Activated CD8-positive, alpha-beta memory T cell treated with anti-CD3 and anti-CD28 coated beads for 36 hours (primary cell): ENCODE data around the gene ERF. TPM values are rescaled to one million over a fixed set of nuclear protein-coding genes. Genes with fewer than 3 reads are reported as not detected.

Source experiments
- CTCF ChIA-PET: fragments of 350-600 bp; sonication (Branson Sonifier 250); formaldehyde crosslinking; loops from one replicate; lab custom pipeline; 2021; ENCODE audit warnings: antibody characterized with exemption; lab: Charles Lee
- POLR2A ChIA-PET: fragments of 350-600 bp; sonication (Branson Sonifier 250); formaldehyde crosslinking; loops from one replicate; lab custom pipeline; 2021; ENCODE audit warnings: antibody characterized with exemption; lab: Charles Lee
- total RNA-seq, 2 experiments: library from RNA; stranded (reverse); gene quantifications; one replicate each; pipeline ENCODE4 v1.2.3, GENCODE V29; 2021

Gene ERF
- total RNA-seq, 2 experiments from 2014 or later = 70.0 to 70.8 TPM

DNA sequence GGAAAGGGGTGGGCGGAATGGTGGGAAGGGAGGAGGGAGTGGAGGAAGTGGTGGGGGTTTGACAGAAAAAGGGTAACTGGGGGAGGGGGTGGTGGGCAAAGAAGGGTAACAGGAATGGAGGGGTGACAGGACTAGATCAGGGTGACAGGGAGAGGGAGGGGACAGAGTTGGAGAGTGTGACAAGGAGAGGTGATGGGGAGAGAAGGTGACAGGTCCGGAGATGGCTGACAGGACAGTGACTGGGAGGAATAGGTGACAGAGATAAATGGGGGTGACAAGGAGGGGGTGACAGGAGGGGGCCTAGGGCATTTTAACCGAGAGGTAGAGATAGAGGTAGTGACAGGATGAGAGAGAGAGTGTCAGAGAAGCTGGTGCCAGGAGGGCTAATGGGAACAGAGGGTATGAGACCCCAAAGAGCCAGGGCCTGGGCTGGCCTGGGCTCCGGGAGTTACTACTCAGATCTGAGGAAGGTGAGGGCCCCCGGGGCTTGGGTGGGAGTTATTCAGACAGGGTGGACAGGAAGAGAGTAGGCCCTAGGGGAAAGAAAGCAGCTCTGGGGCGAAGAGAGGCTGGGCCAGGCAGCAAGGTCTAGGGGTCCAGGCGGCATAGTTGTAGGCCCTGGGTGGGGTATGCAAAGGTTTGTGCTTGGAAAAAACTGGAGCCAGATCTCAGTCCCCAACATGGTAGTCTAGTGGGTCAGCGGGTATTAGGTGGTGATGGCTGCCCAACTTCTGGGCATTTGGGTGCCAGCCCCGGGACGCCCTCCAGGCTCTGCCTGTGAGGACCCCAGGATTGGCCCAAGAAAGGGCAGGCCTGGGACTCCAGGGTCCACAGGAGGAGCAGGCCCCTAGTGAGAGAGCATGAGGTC, 14.8 kb upstream of the ERF start:
- CTCF ChIA-PET = interaction anchor here (0.5 to 3.2 kb wide), 5 partner anchors 9 to 150 kb away, joined by 3 to 31 read pairs (median 4); partner anchors contain the start of gene POU2F2
- POLR2A ChIA-PET = interaction anchor here (0.5 to 1.7 kb wide), 6 partner anchors 10 to 1995 kb away, joined by 3 to 12 read pairs (median 4); partner anchors contain the start of gene GSK3A

DNA sequence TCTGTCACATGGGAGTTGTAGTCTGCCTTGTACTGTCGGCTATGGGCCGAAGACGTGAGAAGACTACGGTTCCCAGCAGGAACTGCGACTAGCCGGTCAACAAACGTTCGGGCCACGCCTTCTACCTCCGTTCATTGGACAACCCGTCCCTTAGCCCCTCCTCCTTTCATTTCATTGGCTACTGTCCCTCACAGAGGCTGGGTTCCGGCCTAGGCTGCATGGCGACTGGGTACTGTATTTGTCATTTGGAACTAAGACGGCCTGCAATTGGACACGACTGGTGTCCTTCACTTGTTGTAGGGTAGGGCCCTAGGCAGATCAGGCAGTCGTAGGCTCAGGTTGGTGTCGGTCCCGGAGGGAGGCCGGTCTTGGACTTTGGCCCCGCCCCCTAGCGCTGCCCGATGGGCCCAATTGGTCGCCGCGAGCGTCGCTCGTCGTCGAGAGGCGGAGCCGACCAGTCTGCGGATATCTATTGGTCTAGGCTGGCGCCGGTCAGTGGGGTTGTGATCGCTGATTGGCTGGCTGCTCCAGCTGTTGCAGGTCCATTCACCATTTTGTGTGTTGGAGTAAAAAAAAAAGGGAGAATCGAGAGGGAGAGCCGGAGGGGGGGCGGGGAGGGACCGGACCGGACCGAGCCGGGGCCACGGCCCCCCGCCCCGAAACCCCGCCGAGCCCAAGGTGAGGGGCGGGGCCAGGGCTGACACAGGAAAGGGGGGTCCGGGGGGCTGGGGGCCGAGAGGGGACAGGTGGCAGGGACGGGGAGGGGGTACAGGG, 14.0 kb upstream of the ERF start, which contains the start of gene CIC:
CIC (plus strand) TSS at position 549 of the 774 bp plus-strand sequence. CDS start 2,532 bp downstream, outside the sequence.
- ChIA-PET POLR2A (interaction anchor here (0.6 kb wide), 1 partner anchor 65 kb away, joined by 3 read pairs; no protein-coding TSS in a partner anchor), CTCF (interaction anchor here (0.5 to 3.2 kb wide), 2 partner anchors 10 to 149 kb away, joined by 4 to 31 read pairs; no protein-coding TSS in a partner anchor)

DNA sequence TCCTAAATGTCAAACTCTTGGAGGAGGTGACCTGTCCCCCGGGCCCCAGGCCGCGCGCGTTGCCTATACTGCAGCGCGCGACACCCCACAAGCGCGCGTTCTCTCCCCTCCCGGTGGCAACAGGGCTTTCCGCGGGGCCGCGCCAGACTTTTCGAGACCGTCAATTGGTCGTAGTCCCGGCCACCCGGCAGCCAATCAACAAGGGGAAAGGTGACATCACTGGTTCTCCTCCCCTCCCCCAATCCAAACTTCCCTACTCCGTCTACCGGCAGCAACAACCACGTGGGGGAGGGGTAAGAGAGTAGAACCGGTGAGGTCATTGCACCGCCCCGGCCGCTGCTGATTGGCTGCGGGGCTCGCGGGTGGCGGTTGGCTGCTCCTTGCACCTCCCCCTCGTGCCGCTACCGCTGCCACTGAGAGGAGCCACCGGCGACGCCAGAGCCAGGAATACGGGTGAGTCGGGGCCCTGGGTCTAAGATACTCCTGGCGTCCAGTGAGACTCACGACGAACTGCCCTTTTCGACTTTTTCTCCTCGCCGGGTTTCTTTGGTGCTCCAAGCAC, 13.3 kb upstream of the ERF start:
- POLR2A ChIA-PET = interaction anchor here (1.2 to 1.4 kb wide), 2 partner anchors 11 to 12 kb away, joined by 4 read pairs; no protein-coding TSS in a partner anchor
- CTCF ChIA-PET = interaction anchor here (2.6 kb wide), 1 partner anchor 11 kb away, joined by 6 read pairs; no protein-coding TSS in a partner anchor

DNA sequence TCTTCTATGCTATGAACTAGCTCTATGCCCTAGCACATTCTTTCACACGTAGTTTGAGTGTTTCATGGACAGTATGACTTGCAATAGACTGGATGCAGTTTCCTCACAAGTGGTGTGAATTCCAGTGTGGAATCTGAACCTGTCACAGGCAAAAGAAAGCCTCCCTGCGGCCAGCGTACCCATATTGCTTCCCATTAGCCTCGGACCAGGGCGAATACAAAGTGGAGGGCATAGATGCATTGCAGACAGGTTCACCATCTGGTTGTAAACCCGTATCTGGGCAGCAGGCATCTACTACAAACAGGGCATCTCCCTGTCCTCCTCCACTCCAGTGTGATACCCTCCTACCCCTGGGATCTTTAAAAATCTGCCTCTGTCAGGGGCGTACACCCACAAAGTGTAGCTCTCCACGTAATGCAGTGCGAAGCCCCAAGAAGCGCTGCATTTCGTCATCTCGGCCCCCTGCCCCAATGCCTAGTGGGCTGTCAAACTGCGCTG, 12.8 kb upstream of the ERF start:
- POLR2A ChIA-PET = interaction anchor here (1.2 to 1.4 kb wide), 2 partner anchors 12 kb away, joined by 4 read pairs; no protein-coding TSS in a partner anchor
- CTCF ChIA-PET = interaction anchor here (1.4 to 2.6 kb wide), 2 partner anchors 12 to 17 kb away, joined by 4 to 6 read pairs; no protein-coding TSS in a partner anchor

DNA sequence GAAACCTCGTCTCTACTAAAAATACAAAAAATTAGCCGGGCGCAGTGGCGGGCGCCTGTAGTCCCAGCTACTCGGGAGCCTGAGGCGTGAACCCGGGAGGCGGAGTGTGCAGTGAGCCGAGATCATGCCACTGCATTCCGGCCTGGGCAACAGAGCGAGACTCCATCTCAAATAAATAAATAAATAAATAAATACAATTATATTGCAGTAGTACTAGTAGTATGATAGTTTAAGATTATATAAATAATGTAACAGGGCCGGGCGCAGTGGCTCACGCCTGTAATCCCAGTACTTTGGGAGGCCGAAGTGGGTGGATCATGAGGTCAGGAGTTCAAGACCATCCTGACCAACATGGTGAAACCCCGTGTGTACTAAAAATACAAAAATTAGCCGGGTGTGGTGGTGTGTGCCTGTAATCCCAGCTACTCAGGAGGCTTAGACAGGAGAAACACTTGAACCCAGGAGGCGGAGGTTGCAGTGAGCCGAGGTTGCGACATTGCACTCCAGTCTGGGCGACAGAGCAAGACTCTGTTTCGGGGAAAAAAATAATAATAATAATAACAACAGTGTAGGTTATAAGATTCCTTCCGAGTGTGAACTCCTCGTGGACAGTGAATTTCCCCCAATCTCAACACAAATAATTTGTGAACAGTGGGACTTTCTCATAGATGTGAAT, 12.1 kb upstream of the ERF start:
- CTCF ChIA-PET = interaction anchor here (1.4 to 2.6 kb wide), 2 partner anchors 12 to 18 kb away, joined by 4 to 6 read pairs; no protein-coding TSS in a partner anchor

DNA sequence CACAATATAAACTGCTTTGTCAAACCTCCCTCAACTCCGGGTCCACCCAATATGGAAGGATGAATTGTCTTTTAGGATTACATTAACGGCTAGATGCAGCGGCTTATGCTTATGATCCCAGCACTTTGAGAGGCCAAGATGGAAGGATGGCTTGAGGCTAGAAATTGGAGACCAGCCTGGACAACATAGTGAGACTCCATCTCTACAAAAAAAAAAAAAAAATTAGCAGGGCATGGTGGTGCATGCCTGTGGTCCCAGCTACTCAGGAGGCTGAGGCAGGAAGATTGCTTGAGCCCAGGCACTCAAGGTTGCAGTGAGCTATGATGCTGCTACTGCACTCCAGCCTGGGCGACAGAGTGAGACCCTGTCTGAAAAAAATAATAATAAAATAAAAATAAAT, 11.2 kb upstream of the ERF start:
- CTCF ChIA-PET = interaction anchor here (1.1 to 2.6 kb wide), 3 partner anchors 13 to 19 kb away, joined by 3 to 6 read pairs (median 4); no protein-coding TSS in a partner anchor
- POLR2A ChIA-PET = interaction anchor here (0.6 kb wide), 1 partner anchor 14 kb away, joined by 3 read pairs; no protein-coding TSS in a partner anchor

More for the DNA sequence above, 12.1 kb upstream of the ERF start:
- POLR2A ChIA-PET = interaction anchor here (0.6 to 1.4 kb wide), 3 partner anchors 11 to 13 kb away, joined by 3 to 4 read pairs (median 4); no protein-coding TSS in a partner anchor

DNA sequence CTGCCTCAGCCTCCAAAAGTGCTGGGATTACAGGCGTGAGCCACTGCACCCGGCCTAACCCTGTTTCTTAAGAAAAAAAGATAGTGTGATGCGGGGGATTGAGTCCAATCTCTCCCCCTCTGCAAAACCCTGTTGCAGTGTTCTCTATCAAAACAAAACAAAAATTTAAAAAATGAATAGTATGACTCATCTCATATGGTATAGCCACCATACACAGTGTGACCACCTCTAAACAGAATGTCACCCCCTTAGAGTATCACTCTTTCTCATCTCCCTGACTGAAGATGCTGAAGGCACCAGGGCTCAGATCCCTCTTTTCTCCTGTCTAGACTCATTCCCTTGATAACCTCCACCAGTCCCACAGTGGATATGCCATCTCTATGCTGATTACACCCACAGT, 6.8 kb upstream of the ERF start:
- CTCF ChIA-PET = interaction anchor here (1.4 to 2.0 kb wide), 2 partner anchors 15 kb away, joined by 3 to 5 read pairs; no protein-coding TSS in a partner anchor
- POLR2A ChIA-PET = no interaction called here

DNA sequence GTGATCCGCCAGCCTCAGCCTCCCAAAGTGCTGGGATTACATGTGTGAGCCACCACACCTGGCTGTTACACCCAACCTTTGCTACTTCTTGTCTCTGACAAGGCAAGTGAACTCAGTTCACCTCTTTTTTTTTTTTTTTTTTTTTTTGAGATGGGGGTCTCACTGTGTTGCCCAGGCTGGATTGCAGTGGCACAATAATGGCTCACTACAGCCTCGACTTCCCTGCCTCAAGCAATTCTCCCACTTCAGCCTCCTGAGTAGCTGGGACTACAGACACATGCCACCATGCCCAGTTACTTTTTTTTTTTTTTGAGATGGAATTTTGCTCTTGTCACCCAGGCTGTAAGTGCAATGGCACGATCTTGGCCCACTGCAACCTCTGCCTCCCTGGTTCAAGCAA, 2.9 kb upstream of the ERF start:
- ChIA-PET CTCF (interaction anchor here (0.7 to 1.4 kb wide), 2 partner anchors 22 to 39 kb away, joined by 3 to 5 read pairs; no protein-coding TSS in a partner anchor), POLR2A (interaction anchor here (0.6 to 1.0 kb wide), 4 partner anchors 9 to 864 kb away, joined by 3 to 9 read pairs (median 4); no protein-coding TSS in a partner anchor)

DNA sequence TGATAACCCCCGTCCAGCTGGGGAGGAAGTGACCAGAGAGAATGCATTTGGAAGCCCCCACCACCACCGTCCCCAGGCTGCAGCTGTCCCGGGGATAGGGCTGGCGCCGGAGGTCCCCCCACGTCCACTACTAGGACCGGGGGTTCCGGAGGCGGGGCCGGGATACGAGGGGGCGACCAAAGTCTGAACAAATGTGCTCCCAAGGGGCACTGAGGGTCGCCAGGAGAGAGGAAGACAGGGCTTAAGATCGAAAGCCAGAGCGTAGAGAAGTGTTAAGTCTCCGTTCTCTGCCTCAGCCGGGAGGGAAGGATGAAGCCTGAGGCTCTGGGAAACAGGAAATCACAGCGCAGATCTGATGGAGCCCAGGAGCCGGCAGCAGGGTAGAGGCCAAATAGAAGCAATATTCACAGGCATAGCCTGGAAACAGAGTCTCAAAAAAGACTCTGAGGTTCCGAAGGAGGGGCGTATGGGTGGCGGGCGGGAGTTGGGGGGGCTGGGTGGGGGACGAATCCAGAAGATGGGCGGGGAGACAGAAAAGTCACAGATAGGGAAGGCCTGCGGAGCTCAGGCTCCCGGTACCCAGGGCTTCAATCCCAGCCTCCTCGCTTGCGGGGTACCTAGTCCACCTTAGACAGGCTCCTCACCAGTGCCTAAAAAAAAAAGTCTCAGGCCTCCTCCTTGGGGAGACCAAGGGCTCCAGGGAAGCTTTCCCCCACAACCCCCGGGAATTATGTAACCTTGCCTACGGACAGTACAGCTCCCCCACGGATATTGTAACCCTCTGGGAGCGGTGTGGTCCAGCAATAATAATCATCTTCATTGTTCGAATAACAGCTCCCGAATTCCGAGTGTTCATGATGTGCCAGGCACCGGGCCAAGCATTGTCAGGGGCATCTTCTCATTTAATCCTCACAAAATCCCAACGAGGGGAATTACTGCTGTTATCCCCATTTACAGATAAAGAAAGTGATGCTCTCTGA, 1.1 kb upstream of the ERF start:
- CTCF ChIA-PET = interaction anchor here (0.5 to 1.4 kb wide), 4 partner anchors 11 to 60 kb away, joined by 3 to 4 read pairs (median 3); no protein-coding TSS in a partner anchor
- POLR2A ChIA-PET = interaction anchor here (0.7 to 1.6 kb wide), 3 partner anchors 12 to 32 kb away, joined by 3 to 4 read pairs (median 3); no protein-coding TSS in a partner anchor

DNA sequence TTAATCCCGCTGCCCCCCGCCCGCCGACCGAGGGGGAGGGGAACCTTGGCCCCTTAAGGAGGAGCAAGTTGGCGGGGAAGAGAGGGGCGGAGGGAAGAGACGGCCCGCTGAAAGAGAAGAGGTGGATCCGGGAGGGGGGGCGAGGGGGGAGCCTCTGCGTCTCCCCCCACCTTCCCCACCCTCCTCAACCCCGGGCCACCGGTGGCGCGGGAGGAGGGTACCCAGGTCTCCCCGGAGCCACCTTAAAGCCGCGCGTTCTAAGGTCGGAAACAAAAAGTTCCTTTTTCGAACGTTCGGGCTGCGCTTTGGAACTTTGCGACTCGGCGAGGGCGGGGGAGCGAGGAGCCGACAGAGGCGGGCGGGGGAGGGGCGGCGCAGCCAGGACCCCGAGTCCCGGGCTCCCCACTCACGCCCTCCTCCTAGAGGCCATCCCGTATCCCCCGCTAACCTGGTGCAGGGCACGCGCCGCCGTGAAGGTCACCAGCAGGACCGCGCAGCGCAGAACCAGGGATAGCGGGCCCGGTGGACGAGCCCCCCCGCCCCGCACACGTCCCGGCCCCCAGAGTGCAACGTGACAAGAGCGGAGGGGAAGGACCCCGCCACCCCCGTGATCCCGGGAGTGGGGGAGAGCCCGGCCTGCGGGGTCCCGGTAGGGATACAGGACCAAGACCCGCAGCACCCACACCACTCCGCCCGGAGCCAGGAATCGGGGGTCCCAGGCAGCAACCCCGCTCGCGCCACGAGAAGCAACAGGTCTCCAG, 659 bp downstream of the ERF start:
- POLR2A ChIA-PET = no interaction called here
- CTCF ChIA-PET = interaction anchor here (0.6 kb wide), 1 partner anchor 65 kb away, joined by 3 read pairs; no protein-coding TSS in a partner anchor

DNA sequence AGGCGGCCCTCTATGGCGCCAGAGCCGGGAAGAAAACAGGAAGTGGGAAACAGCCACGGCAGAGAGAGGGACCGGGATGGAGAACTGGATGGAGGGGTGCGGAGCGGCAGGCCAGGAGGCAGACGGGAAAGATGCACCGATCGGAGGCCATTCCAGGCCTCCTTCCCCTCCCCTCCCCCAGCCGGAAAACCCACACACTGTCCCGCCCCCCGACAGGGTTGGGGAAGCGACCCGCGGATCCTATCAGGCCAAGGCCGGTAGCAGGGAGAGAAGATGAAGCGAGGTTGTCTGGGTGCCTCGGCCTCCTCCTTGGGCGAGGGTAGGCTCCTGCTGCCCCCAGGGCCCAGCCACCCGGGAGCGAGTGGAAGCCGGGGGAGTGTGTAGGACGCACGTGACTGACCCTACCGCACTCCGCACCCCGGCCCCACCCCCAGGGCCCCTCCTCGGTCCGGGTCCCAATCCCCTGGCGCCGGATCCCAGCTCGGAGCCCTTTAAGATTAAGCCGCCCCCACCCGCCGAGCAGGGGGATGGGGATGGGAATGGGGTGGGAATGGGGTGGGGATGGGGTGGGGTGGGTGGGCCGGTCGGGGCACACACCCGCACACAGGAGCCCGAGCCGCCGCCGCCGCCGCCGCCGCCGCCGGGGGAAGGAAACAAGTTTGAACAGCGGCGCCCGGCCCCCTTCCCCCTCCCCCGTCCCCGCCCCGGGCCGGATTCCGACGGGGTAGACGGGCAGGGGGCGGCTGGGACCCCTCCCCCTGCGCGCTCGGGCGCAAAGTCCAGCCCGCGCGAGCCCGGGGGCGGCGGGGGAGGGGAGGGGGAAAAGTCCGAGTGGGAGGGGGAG, 1.5 kb downstream of the ERF start:
- CTCF ChIA-PET = interaction anchor here (0.6 kb wide), 1 partner anchor 66 kb away, joined by 3 read pairs; no protein-coding TSS in a partner anchor
- POLR2A ChIA-PET = no interaction called here

DNA sequence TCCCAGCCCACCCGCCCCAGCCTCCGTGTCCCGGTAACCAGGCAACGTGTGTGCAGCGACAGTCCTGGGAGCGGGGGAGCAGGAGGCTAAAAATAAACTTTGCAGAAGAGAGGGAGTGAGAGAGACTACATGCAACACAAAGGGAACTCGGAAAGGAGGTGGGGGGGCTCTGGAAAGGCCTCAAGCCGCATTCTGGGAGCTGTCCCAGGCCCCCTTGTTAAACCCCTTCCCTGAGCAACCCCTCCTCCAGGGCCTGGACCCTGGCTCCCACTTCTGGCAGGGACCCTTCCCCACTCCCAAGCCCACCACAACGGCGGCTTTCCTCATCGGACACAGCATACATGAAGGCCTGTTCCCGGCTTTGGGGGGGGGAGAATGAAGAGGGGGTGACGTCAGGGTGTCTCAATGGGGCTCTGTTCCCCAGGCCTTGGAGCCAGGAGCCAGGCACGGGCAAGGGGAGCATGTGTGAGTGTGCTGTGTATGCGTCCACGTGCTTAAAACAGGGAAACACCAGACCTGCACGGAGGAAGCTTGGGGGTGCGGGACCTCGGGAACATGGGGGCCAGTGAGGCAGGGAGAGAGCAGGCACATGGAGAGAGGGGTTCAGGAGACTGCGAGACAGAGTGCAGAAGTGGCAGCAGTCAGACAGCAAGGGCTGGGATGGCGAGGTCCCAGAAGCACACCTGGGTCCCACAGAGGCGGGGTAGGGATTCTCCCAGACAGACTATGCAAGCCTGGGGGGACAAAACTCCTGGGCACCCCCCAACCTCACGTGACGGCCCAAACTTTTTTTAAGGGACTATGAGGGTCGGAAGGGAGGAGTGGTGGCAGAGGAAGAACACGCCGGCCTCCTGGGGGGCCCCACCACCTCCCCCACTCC, 2.3 kb downstream of the ERF start:
- ChIA-PET CTCF (interaction anchor here (1.0 to 1.8 kb wide), 4 partner anchors 14 to 145 kb away, joined by 3 to 5 read pairs (median 3); no protein-coding TSS in a partner anchor), POLR2A (interaction anchor here (0.8 to 1.8 kb wide), 3 partner anchors 9 to 27 kb away, joined by 3 to 8 read pairs (median 7); partner anchors contain the start of gene GSK3A)
